ENCODE results near the gene RECQL5.

- TF ChIP-seq POLR2AphosphoS5 (IDR thresholded peaks at IDR 0.05; ENCODE audit: low read depth, low read length): no peak
- no peak for TF ChIP-seq POLR2A (IDR thresholded peaks at IDR 0.05; ENCODE audit: low read depth, low read length)
- TF ChIP-seq TAF1 (IDR thresholded peaks at IDR 0.05; ENCODE audit: borderline replicate concordance, low read depth, low read length): no peak
These were observed 49.3 kb downstream of the RECQL5 start for GRCh38 chr17:75617675-75618074.

Measured in GM12892 (cell line).